Measurements from ENCODE around the gene VPS4A.

The VPS4A gene

GRCh38 chr16:69365901-69366300 is 54.8 kb downstream of the VPS4A start:
- ATAC-seq: no peak
- no peak for DNase-seq

GRCh38 chr16:69366431-69366830 is 55.3 kb downstream of the VPS4A start:
- DNase-seq (no peak), ATAC-seq (no peak)

GRCh38 chr16:69367980-69368379 is 56.8 kb downstream of the VPS4A start:
- DNase-seq: no peak
- ATAC-seq: no peak

- ATAC-seq: no peak
Measured at GRCh38 chr16:69368866-69369265, 57.7 kb downstream of the VPS4A start.

GRCh38 chr16:69371564-69371963 is 60.4 kb downstream of the VPS4A start:
- DNase-seq: no peak
- no peak for ATAC-seq

More at GRCh38 chr16:69368866-69369265, 57.7 kb downstream of the VPS4A start:
- no peak for DNase-seq

- ATAC-seq (no peak), DNase-seq (no peak)
Measured at GRCh38 chr16:69373019-69373418, 61.9 kb downstream of the VPS4A start.

Measured in stimulated activated naive CD8-positive, alpha-beta T cell treated with anti-CD3 and anti-CD28 coated beads, Interleukin-15, Interleukin-2, amounts not matched to agents 100 U/mL and 50 U/mL, for 24 hours (primary cell).